Measurements from ENCODE around the gene CACNA1F. TPM values are rescaled to one million over a fixed set of nuclear protein-coding genes. Genes with fewer than 3 reads are reported as not detected.

CACNA1F gene
- total and polyA plus RNA-seq, 9 of the 15 experiments (the other 6 are each of a cell fraction or from before 2014, with no cell fraction given), result under 0.01 to 0.41 (median 0.03) TPM; not detected in 3

- TF ChIP-seq ARID3B (CRISPR knock-in tag; IDR thresholded peaks at IDR 0.05; ENCODE audit: borderline replicate concordance) (peak; percentile 66; the same call in 1 of the 2 replicates), SP1 (CRISPR knock-in tag; IDR thresholded peaks at IDR 0.05) (peak; percentile 74; the same call in 1 of the 2 replicates), NR2C1 (IDR thresholded peaks at IDR 0.05) (peak; percentile 32; the same call in 1 of the 2 replicates), NR2C1 (tag; IDR thresholded peaks at IDR 0.05) (peak; percentile 56; the same call in 1 of the 2 replicates), TCFL5 (CRISPR knock-in tag; conservative IDR thresholded peaks at IDR 0.05) (no peak), RBM15 (IDR thresholded peaks at IDR 0.05; ENCODE audit: insufficient read depth, low read length) (no peak), HNRNPLL (IDR thresholded peaks at IDR 0.05; ENCODE audit: low read depth, low read length, poor library complexity, severe bottlenecking) (peak; percentile 70), POLR2H (tag; IDR thresholded peaks at IDR 0.05; ENCODE audit: low read depth) (peak; percentile 68), HMGN3 (IDR thresholded peaks at IDR 0.05; ENCODE audit: borderline replicate concordance, extremely low read depth, insufficient read length, low read depth, low read length) (peak; percentile 77), TAF1 (IDR thresholded peaks at IDR 0.05; ENCODE audit: control insufficient read depth, extremely low read depth, insufficient read depth, low read length, severe bottlenecking) (peak; percentile 30), CREM (IDR thresholded peaks at IDR 0.05; ENCODE audit: low read depth) (peak; percentile 71), NRF1 (conservative IDR thresholded peaks at IDR 0.05 in 1 of 2, IDR thresholded peaks at IDR 0.05 in 1 of 2) (peak; percentile 93 to 94), ZNF740 (CRISPR knock-in tag; IDR thresholded peaks at IDR 0.05) (peak; percentile 94), ZNF740 (tag; IDR thresholded peaks at IDR 0.05) (0 out of 4 replicates have a peak, but pooled peaks of 1 of the 2 experiments have one; percentile 47), ZNF589 (CRISPR knock-in tag; IDR thresholded peaks at IDR 0.05; ENCODE audit: low read depth) (peak; percentile 69; the same call in 1 of the 2 replicates), FIP1L1 (IDR thresholded peaks at IDR 0.05; ENCODE audit: low read depth, low read length, poor library complexity, severe bottlenecking) (peak; percentile 45), ATF2 (CRISPR knock-in tag; IDR thresholded peaks at IDR 0.05) (0 out of 2 replicates have a peak, but pooled peaks have one; percentile 38), HNRNPL (IDR thresholded peaks at IDR 0.05; ENCODE audit: low read depth, low read length) (peak; percentile 72; the same call in 1 of the 2 replicates), ZNF224 (CRISPR knock-in tag; IDR thresholded peaks at IDR 0.05) (peak; percentile 86; the same call in 1 of the 2 replicates), ZNF655 (CRISPR knock-in tag; IDR thresholded peaks at IDR 0.05) (no peak), EGR1 (conservative IDR thresholded peaks at IDR 0.05) (peak; percentile 2; the same call in 1 of the 2 replicates)
These were observed 77.0 kb downstream of the CACNA1F start (continued) for GRCh38 chrX:49155900-49156837.
